SK-N-MC (cell line): Measurements from ENCODE around the gene ZNF892.

Experiments used
- DNase-seq: peaks from one replicate; pipeline ENCODE4 v3.0.0-alpha.2; 2011; ENCODE audit warnings: low read depth, low spot score
- H3K27ac ChIP-seq: fragments of 200-600 bp; sonication (generic); 2 replicates; pipeline ENCODE4 v1.5.1; 2016; ENCODE audit warnings: mixed run types
- H3K36me3 ChIP-seq: fragments of 200-600 bp; sonication (generic); 2 replicates; pipeline ENCODE4 v1.6.1; 2017; ENCODE audit warnings: antibody characterized with exemption, low read length, mixed read lengths; ENCODE audit not compliant: insufficient read depth
- H3K4me3 ChIP-seq: fragments of 200-600 bp; sonication (generic); 2 replicates; pipeline ENCODE4 v1.5.1; 2016
- H3K9ac ChIP-seq: fragments of 200-600 bp; sonication (generic); 2 replicates; pipeline ENCODE4 v1.8.0; 2017; ENCODE audit warnings: mixed run types, mixed read lengths; ENCODE audit not compliant: insufficient read length
- H3K9me3 ChIP-seq: fragments of 200-600 bp; sonication (generic); 2 replicates; pipeline ENCODE4 v1.6.1; 2017; ENCODE audit warnings: low read depth, mild to moderate bottlenecking, antibody characterized with exemption, low read length, moderate library complexity, mixed read lengths
- EZH2 ChIP-seq: fragments of 200-600 bp; sonication (generic); IDR thresholded peaks from one replicate; pipeline ENCODE4 v1.6.1; 2017; ENCODE audit warnings: antibody characterized with exemption
- FOXP2 ChIP-seq: optimal IDR thresholded peaks from 2 replicates; pipeline ENCODE3; 2011; ENCODE audit warnings: mild to moderate bottlenecking, moderate library complexity; ENCODE audit not compliant: insufficient read depth; ENCODE audit errors: extremely low read length, control extremely low read depth
- POLR2AphosphoS5 ChIP-seq: IDR thresholded peaks from 2 replicates; pipeline ENCODE4 v1.6.1; 2012; ENCODE audit warnings: mild to moderate bottlenecking, low read depth, low read length, borderline replicate concordance

ZNF892 gene

DNA sequence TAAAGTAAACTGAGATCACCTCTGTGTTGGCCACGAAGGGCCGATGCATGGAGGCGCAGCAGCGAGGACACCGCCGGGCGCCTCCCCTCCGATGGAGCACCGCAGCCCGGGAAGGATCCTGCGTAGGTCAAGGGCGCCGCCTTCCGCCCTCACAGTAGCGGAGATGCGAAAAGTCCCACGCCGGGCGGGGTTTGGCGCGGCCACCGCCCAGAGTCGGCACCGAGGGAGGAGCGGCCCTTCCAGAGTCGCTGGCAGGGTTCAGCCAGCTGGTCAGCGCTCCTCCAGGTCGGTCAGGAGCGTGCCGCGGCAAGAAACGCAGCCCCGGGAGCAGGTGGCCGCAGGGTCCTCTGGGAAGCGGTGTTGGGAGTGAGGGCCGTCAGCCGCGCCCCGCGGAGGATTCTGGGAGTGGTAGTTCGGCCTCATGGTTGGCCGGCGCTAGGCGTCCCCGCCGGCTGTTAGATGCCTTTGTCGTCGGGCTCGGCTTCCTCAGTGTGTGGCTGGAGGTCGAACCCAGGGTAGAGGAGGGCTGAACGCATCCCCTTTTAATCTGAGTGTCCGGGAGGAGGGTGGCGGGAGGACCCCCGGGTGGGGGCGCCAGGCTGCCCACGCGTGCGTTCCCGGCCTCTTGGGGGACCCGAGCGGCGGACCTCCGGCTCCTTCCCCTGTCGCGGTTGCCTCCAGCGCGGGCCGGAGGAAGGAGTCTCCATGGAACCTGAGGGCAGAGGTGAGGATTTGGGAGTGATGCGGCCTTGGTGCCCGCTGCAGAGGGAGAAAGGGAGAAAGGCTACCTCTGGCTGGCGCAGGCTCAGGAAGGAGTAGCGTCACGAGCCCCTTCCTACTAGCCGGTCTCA lies at the start of gene ZNF892:
TSS of gene ZNF892 (plus strand) at position 411 of the 851 bp plus-strand sequence. CDS start at position 706, 295 bp downstream.
- TF ChIP-seq EZH2 (no peak), POLR2AphosphoS5 (peak; percentile 94)
- Histone ChIP-seq H3K4me3 (peak within 1 kb of the TSS; percentile 83), H3K36me3 (peaks cover 29% of the 10 kb centered on the region; the same call in 1 of the 2 replicates), H3K9ac (peak within 1 kb of the TSS; percentile 68), H3K9me3 (0 out of 2 replicates have a peak, but pooled peaks cover 4% of the 10 kb centered on the region), H3K27ac (no peak within 1 kb of the TSS)
- no peak for DNase-seq

DNA sequence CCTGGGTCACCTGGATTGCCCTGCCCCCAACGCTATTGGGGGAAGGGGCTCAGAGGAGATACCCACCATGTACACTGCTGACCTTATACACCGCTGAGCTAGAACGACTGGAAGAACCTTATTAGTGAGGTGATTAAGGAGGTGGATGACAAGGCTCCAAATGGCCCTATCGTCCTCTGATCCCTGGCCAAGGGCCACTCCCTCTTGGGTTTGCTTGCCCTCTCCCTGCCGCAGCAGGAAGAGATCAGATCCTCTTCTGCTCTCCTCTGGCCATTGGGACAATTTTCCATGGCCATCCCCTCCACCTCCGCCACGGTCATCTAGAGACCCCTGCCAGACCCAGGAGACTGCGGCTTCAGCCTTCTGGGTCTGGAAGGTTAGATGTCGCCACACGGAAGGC lies 48.9 kb upstream of the ZNF892 start:
- DNase-seq: no peak

DNA sequence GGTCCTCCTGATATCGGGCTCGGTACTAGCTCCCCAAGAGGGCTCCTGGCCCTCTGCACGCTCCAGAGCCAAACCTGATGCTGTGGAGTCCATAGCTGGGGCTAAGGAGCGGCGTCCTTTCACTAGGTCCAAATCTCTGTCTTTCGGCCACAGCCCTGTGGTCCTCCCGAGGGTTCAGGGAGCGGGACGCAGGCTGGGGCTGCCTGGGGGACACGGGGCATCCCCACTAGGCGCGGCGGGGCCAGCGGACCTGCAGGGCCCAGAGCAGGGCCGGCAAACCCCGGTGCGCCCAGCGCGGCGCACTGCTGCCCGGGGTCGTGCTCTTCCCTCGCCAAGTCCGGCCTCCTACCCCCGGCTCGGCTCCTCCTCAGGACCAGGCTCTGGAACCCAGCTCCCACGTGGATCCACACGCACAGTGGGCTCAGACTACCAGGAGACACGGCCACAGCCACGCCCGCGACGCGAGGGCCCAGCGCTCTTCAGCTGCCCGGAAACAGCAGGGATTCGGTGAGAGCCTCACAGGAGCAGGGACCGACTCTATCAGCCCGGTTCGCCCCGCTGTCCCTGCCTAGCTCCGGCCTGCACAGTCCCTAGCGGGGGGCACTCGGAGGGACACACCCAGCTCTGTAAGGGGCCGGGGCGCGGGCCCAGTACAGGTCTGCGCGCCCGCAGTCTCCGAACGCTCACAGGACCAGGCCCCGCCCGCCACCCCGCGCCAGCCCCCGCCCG lies 48.3 kb upstream of the ZNF892 start:
- Histone ChIP-seq H3K9me3 (no peaks in the 10 kb centered on the region), H3K4me3 (peak overlapping the region; percentile 70), H3K36me3 (no peaks in the 10 kb centered on the region), H3K9ac (peak overlapping the region; percentile 41), H3K27ac (no peak overlapping the region)
- DNase-seq: no peak
- TF ChIP-seq EZH2 (no peak), FOXP2 (no peak), POLR2AphosphoS5 (no peak)

More for the DNA sequence above, 48.9 kb upstream of the ZNF892 start:
- no peak overlapping the region; the same call in 1 of the 2 replicates for H3K4me3 ChIP-seq
- no peak overlapping the region for H3K27ac ChIP-seq
- H3K9ac ChIP-seq: no peak overlapping the region
- H3K36me3 ChIP-seq: no peaks in the 10 kb centered on the region
- H3K9me3 ChIP-seq: no peaks in the 10 kb centered on the region
- TF ChIP-seq FOXP2 (no peak), POLR2AphosphoS5 (no peak), EZH2 (no peak)

DNA sequence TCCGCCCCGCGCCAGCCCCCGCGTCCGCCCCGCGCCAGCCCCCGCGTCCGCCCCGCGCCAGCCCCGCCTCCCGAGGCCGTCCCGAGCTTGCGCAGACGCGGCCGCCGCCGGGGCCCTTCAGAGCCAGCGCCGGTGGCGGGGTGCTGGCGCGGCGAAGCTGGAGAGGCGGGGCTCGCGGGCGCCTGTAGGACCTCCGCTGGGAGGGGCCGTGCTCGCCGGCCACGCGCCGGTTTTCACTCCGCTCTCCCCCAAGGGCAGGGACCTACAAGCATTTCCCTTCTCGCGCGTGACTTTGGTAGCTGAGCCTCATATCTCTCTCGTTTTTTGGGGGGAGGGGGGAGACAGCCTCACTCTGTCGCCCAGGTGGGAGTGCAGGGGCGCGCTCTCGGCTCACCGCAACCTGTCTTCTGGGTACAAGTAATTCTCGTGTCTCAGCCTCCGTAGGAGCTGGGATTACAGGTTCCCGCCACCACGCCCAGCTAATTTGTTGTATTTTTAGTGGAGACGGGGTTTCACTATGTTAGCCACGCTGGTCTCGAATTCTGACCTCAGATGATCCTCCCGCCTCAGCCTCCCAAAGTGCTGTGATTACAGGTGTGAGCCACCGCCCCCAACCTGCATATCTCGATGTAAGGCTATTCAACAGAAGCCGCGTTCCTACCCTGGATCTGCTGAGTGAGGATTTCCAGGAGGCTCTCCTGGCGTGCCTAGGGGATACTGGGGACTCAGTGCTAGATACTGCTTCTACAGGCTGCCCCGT lies 47.5 kb upstream of the ZNF892 start, which contains the start of gene ZNF514:
TSS of gene ZNF514 (minus strand) at position 159 of the 760 bp plus-strand sequence. CDS start 6,595 bp downstream, outside the sequence.
- DNase-seq: no peak
- Histone ChIP-seq H3K4me3 (peak within 1 kb of the TSS; percentile 70), H3K36me3 (no peaks in the 10 kb centered on the region), H3K9ac (peak within 1 kb of the TSS; percentile 41), H3K27ac (no peak within 1 kb of the TSS), H3K9me3 (no peaks in the 10 kb centered on the region)
- TF ChIP-seq POLR2AphosphoS5: peak; percentile 31; the same call in 1 of the 2 replicates
- TF ChIP-seq FOXP2: no peak

DNA sequence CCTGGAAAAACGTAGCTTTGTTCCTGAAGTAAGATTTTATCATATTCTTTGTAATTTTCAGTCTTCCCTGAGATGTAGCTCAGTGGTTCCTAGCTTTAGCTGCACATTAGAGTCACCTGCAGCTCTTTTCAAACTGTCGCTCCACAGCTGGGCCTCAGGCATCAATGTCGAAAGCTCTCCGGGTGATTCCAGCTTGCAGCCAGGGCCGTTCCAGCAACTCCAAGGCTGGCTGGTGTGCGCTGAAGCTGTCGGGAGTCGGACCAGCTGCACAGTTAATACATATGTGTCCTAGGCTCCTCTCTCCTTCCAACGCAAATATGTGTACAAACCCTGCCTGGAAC lies 42.3 kb upstream of the ZNF892 start:
- no peak for DNase-seq
- peak overlapping the region; percentile 83 for H3K4me3 ChIP-seq
- H3K9me3 ChIP-seq: no peaks in the 10 kb centered on the region
- no peaks in the 10 kb centered on the region for H3K36me3 ChIP-seq
- peak overlapping the region; percentile 75 for H3K27ac ChIP-seq
- peak overlapping the region; percentile 85 for H3K9ac ChIP-seq
- no peak for TF ChIP-seq POLR2AphosphoS5
- no peak for TF ChIP-seq EZH2
- TF ChIP-seq FOXP2: no peak

- Histone ChIP-seq H3K4me3 (peak within 1 kb of the TSS; percentile 83), H3K9ac (peak within 1 kb of the TSS; percentile 85), H3K27ac (peak within 1 kb of the TSS; percentile 75), H3K36me3 (no peaks in the 10 kb centered on the region), H3K9me3 (no peaks in the 10 kb centered on the region)
- TF ChIP-seq POLR2AphosphoS5 (peak; percentile 89), EZH2 (no peak), FOXP2 (no peak)
- peak; percentile 93 for DNase-seq
Measured at GRCh38 chr2:95165371-95166064, 41.8 kb upstream of the ZNF892 start, which contains the start of gene ZNF2. Gene ZNF2, plus strand, starts transcription at chr2:95165809. Its CDS starts 10,418 bp downstream, at chr2:95176227.

DNA sequence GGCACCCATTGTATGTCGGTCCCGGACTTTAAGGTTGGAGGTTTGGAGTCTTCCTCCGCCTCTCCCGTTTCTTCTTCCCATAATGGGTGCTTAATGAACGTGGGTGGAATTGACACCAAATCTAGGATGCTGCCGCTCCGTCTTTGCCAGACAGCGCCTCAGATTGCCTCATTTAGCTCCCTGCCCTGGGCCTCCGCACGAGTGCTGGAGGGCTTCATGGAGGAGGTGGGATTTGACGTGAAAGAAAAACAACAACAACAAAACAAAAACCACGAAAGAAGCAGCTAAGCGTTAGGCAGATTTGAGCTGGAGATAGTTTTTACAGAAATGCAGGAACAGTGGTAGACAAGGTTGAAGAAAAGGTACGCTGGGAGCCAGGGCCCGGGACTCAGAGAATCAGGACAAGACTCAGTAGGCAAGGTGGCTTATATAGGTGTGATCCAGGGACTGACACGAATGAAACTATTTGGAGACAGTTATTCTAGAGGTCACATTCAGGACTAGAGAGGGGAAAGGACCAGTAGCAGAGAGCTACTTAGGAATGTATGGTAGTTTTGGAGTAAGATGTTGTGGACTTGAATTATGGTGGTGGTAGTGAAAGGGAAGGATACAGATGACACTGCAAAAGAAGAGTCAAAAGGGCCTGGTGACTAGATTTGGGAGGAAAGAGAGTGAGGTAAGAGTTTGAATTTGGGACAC lies 41.1 kb upstream of the ZNF892 start:
- Histone ChIP-seq H3K36me3 (no peaks in the 10 kb centered on the region), H3K9ac (peak overlapping the region; percentile 74), H3K27ac (no peak overlapping the region), H3K9me3 (no peaks in the 10 kb centered on the region), H3K4me3 (peak overlapping the region; percentile 83)
- no peak for DNase-seq
- no peak for TF ChIP-seq FOXP2
- TF ChIP-seq EZH2: no peak
- TF ChIP-seq POLR2AphosphoS5: no peak
